GM23338 (cell line): ENCODE measurements around the gene DNAJC11. TPM values are rescaled to one million over a fixed set of nuclear protein-coding genes. Genes with fewer than 3 reads are reported as not detected.

Experiments
- ATAC-seq: fragments of 200-7000 bp; cut with Tn5 transposase; 3 replicates; pipeline ENCODE4 v1.9.1; 2020
- DNase-seq: peaks from one replicate; pipeline ENCODE4 v3.0.0-alpha.2; 2015; ENCODE audit warnings: low spot score
- H2AFZ ChIP-seq: fragments of 200-600 bp; sonication (generic); 2 replicates; pipeline ENCODE4 v1.8.0; 2016; ENCODE audit warnings: antibody characterized with exemption, mild to moderate bottlenecking, moderate library complexity
- H3F3A ChIP-seq: fragments of 200-600 bp; sonication (generic); replicated peaks from 2 replicates; pipeline ENCODE4 v1.8.0; 2017; ENCODE audit warnings: antibody characterized with exemption, mixed run types, low read depth
- H3K27ac ChIP-seq: fragments of 200-600 bp; sonication (generic); 2 replicates; pipeline ENCODE4 v1.6.1; 2016; ENCODE audit warnings: low read depth
- H3K27me3 ChIP-seq: fragments of 200-600 bp; sonication (generic); 2 replicates; pipeline ENCODE4 v1.8.0; 2016; ENCODE audit warnings: mild to moderate bottlenecking, mixed run types, moderate library complexity; ENCODE audit not compliant: insufficient read depth
- H3K36me3 ChIP-seq: fragments of 200-600 bp; sonication (generic); 2 replicates; pipeline ENCODE4 v1.8.0; 2016; ENCODE audit warnings: mild to moderate bottlenecking; ENCODE audit not compliant: insufficient read depth
- H3K4me1 ChIP-seq: fragments of 200-600 bp; sonication (generic); 2 replicates; pipeline ENCODE4 v1.8.0; 2016; ENCODE audit warnings: mild to moderate bottlenecking, moderate library complexity; ENCODE audit not compliant: insufficient read depth
- H3K4me2 ChIP-seq: fragments of 200-600 bp; sonication (generic); 2 replicates; pipeline ENCODE4 v1.7.1; 2017; ENCODE audit warnings: mixed run types
- H3K4me3 ChIP-seq: fragments of 200-600 bp; sonication (generic); 2 replicates; pipeline ENCODE4 v1.6.1; 2016; ENCODE audit warnings: mixed run types
- H3K79me2 ChIP-seq: fragments of 200-600 bp; sonication (generic); replicated peaks from 2 replicates; pipeline ENCODE4 v1.8.0; 2017; ENCODE audit warnings: mild to moderate bottlenecking; ENCODE audit not compliant: insufficient read depth
- H3K9me2 ChIP-seq: fragments of 200-600 bp; sonication (generic); 2 replicates; pipeline ENCODE4 v1.8.0; 2017; ENCODE audit not compliant: insufficient read depth
- H4K20me1 ChIP-seq: fragments of 200-600 bp; sonication (generic); replicated peaks from 2 replicates; pipeline ENCODE4 v1.8.0; 2017; ENCODE audit warnings: mild to moderate bottlenecking; ENCODE audit not compliant: insufficient read depth
- H3K27ac Mint-ChIP-seq: 2 replicates; pipeline ENCODE4 v1.8.0; 2020; ENCODE audit warnings: inconsistent platforms, mild to moderate bottlenecking, moderate library complexity, mixed read lengths
- H3K27me3 Mint-ChIP-seq: 3 replicates; pipeline ENCODE4 v1.8.0; 2022; ENCODE audit warnings: low read depth, mild to moderate bottlenecking, moderate library complexity, mixed read lengths, inconsistent platforms; ENCODE audit not compliant: insufficient read depth, poor library complexity
- H3K36me3 Mint-ChIP-seq: 3 replicates; pipeline ENCODE4 v1.8.0; 2021; ENCODE audit warnings: low read depth, mild to moderate bottlenecking, inconsistent platforms, moderate library complexity, mixed read lengths
- H3K4me1 Mint-ChIP-seq: 3 replicates; pipeline ENCODE4 v1.8.0; 2020; ENCODE audit warnings: mild to moderate bottlenecking, inconsistent platforms, mixed read lengths
- H3K4me3 Mint-ChIP-seq: 3 replicates; pipeline ENCODE4 v1.8.0; 2021; ENCODE audit warnings: moderate library complexity, mild to moderate bottlenecking, inconsistent platforms, mixed read lengths
- H3K9me3 Mint-ChIP-seq: 3 replicates; pipeline ENCODE4 v1.8.0; 2020; ENCODE audit warnings: moderate library complexity, mild to moderate bottlenecking, inconsistent platforms, mixed read lengths
- CREB1 ChIP-seq: fragments of 250-450 bp; sonication (Bioruptor Pico); IDR thresholded peaks from 2 replicates; pipeline ENCODE4 v1.5.0; 2020; ENCODE audit warnings: low read depth, mild to moderate bottlenecking, moderate library complexity
- EZH2 ChIP-seq: fragments of 200-600 bp; sonication (generic); IDR thresholded peaks from one replicate; pipeline ENCODE4 v1.8.0; 2017; ENCODE audit warnings: antibody characterized with exemption, mild to moderate bottlenecking, low read depth; ENCODE audit not compliant: unreplicated experiment
- EZH2phosphoT487 ChIP-seq: fragments of 200-600 bp; sonication (generic); IDR thresholded peaks from one replicate; pipeline ENCODE4 v1.8.1; 2018; ENCODE audit warnings: antibody characterized with exemption; ENCODE audit not compliant: unreplicated experiment
- JUNB ChIP-seq: IDR thresholded peaks from one replicate; pipeline ENCODE4 v1.6.1; 2016; ENCODE audit warnings: antibody characterized with exemption; ENCODE audit not compliant: unreplicated experiment
- NANOG ChIP-seq: IDR thresholded peaks from 2 replicates; pipeline ENCODE4 v1.6.1; 2016; ENCODE audit warnings: antibody characterized with exemption, borderline replicate concordance
- POLR2AphosphoS5 ChIP-seq: IDR thresholded peaks from 2 replicates; pipeline ENCODE4 v1.6.1; 2016; ENCODE audit warnings: antibody characterized with exemption, low read depth
- STAT1 ChIP-seq: IDR thresholded peaks from one replicate; pipeline ENCODE4 v1.6.1; 2016; ENCODE audit warnings: antibody characterized with exemption; ENCODE audit not compliant: unreplicated experiment
- ZNF114 ChIP-seq: fragments of 250-450 bp; sonication (Bioruptor Pico); IDR thresholded peaks from 2 replicates; pipeline ENCODE4 v1.5.0; 2020; ENCODE audit warnings: mild to moderate bottlenecking, moderate library complexity
- ZNF331 ChIP-seq: fragments of 250-450 bp; sonication (Bioruptor Pico); IDR thresholded peaks from 2 replicates; pipeline ENCODE4 v1.5.0; 2020; ENCODE audit warnings: low read depth, mild to moderate bottlenecking, moderate library complexity
- polyA plus RNA-seq: library from polyadenylated mRNA; unstranded; fragments of >200 nt; fragmentation: Nextera tagmentation; extraction: Ambion mirVana; gene quantifications from 2 replicates; pipeline ENCODE4 v1.2.1, GENCODE V29; 2016
- total RNA-seq: library from RNA; depleted of rRNA; stranded (reverse); fragments of >200 nt; shearing (Covaris generic); gene quantifications from 2 replicates; pipeline ENCODE4 v1.2.3, GENCODE V29; 2014
- TF ChIP-seq, protein P1 (sequence below), 2 experiments: fragments of 200-600 bp in 1 of 2; sonication (generic) in 1 of 2; conservative IDR thresholded peaks; 2 replicates each; pipeline versions ENCODE4 v1.5.1 to v1.6.1; 2016 to 2017; ENCODE audit warnings: antibody characterized with exemption in 2 of 2, low read depth in 2 of 2, mild to moderate bottlenecking in 2 of 2, moderate library complexity in 1 of 2
- TF ChIP-seq, protein P2 (sequence below): fragments of 250-450 bp; sonication (Bioruptor Pico); IDR thresholded peaks from 2 replicates; pipeline ENCODE4 v1.5.0; 2020; ENCODE audit warnings: mild to moderate bottlenecking, moderate library complexity
- TF ChIP-seq, protein P3 (sequence below): IDR thresholded peaks from 2 replicates; pipeline ENCODE4 v1.6.1; 2016; ENCODE audit warnings: antibody characterized with exemption
- TF ChIP-seq, protein P4 (sequence below): IDR thresholded peaks from one replicate; pipeline ENCODE4 v1.6.1; 2018; ENCODE audit warnings: antibody characterized with exemption; ENCODE audit not compliant: unreplicated experiment

Gene DNAJC11
- total and polyA plus RNA-seq, 2 experiments from 2014 or later = 48.4 to 67.2 TPM

DNA sequence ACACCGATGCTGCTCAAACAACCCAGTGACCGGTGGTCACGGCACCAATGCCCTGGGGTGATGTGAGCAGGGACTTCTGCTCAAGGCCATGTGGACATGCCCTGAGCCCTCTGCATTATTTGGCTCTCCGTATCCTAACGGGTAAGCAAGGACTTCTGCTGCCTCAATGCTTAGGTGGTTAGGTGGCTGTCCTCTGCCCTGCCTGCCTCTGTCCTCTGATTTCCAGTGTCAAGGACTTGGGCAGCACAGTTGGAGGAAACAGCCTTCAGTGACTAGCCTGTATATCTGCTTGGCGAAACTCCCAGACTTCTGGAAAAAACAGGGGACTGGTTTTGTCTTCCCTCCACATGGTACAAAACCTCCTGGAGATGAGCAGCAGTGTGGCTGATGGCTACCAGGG is 34.5 kb downstream of the DNAJC11 start:
- H3K4me3 Mint-ChIP-seq = no peak overlapping the region
- ATAC-seq = no peak

More for the DNA sequence above, 34.5 kb downstream of the DNAJC11 start:
- Histone ChIP-seq H3K27ac (no peak overlapping the region), H3K4me2 (no peak overlapping the region), H3K79me2 (peaks cover 22% of the 10 kb centered on the region), H4K20me1 (peaks cover 21% of the 10 kb centered on the region), H3F3A (no peaks in the 10 kb centered on the region), H3K9me2 (no peaks in the 10 kb centered on the region), H3K4me3 (no peak overlapping the region), H3K4me1 (no peaks in the 10 kb centered on the region), H3K36me3 (peaks cover 18% of the 10 kb centered on the region), H2AFZ (no peak overlapping the region), H3K27me3 (no peaks in the 10 kb centered on the region)
- H3K36me3 Mint-ChIP-seq = peaks cover 79% of the 10 kb centered on the region
- DNase-seq = no peak
- H3K9me3 Mint-ChIP-seq = no peaks in the 10 kb centered on the region
- H3K4me1 Mint-ChIP-seq = no peaks in the 10 kb centered on the region
- peaks cover 11% of the 10 kb centered on the region for H3K27me3 Mint-ChIP-seq
- TF ChIP-seq, protein P1, sequence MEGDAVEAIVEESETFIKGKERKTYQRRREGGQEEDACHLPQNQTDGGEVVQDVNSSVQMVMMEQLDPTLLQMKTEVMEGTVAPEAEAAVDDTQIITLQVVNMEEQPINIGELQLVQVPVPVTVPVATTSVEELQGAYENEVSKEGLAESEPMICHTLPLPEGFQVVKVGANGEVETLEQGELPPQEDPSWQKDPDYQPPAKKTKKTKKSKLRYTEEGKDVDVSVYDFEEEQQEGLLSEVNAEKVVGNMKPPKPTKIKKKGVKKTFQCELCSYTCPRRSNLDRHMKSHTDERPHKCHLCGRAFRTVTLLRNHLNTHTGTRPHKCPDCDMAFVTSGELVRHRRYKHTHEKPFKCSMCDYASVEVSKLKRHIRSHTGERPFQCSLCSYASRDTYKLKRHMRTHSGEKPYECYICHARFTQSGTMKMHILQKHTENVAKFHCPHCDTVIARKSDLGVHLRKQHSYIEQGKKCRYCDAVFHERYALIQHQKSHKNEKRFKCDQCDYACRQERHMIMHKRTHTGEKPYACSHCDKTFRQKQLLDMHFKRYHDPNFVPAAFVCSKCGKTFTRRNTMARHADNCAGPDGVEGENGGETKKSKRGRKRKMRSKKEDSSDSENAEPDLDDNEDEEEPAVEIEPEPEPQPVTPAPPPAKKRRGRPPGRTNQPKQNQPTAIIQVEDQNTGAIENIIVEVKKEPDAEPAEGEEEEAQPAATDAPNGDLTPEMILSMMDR (conservative IDR thresholded peaks at IDR 0.05; ENCODE audit: low read depth in 2 of 2) = no peak
- TF ChIP-seq, protein P2, sequence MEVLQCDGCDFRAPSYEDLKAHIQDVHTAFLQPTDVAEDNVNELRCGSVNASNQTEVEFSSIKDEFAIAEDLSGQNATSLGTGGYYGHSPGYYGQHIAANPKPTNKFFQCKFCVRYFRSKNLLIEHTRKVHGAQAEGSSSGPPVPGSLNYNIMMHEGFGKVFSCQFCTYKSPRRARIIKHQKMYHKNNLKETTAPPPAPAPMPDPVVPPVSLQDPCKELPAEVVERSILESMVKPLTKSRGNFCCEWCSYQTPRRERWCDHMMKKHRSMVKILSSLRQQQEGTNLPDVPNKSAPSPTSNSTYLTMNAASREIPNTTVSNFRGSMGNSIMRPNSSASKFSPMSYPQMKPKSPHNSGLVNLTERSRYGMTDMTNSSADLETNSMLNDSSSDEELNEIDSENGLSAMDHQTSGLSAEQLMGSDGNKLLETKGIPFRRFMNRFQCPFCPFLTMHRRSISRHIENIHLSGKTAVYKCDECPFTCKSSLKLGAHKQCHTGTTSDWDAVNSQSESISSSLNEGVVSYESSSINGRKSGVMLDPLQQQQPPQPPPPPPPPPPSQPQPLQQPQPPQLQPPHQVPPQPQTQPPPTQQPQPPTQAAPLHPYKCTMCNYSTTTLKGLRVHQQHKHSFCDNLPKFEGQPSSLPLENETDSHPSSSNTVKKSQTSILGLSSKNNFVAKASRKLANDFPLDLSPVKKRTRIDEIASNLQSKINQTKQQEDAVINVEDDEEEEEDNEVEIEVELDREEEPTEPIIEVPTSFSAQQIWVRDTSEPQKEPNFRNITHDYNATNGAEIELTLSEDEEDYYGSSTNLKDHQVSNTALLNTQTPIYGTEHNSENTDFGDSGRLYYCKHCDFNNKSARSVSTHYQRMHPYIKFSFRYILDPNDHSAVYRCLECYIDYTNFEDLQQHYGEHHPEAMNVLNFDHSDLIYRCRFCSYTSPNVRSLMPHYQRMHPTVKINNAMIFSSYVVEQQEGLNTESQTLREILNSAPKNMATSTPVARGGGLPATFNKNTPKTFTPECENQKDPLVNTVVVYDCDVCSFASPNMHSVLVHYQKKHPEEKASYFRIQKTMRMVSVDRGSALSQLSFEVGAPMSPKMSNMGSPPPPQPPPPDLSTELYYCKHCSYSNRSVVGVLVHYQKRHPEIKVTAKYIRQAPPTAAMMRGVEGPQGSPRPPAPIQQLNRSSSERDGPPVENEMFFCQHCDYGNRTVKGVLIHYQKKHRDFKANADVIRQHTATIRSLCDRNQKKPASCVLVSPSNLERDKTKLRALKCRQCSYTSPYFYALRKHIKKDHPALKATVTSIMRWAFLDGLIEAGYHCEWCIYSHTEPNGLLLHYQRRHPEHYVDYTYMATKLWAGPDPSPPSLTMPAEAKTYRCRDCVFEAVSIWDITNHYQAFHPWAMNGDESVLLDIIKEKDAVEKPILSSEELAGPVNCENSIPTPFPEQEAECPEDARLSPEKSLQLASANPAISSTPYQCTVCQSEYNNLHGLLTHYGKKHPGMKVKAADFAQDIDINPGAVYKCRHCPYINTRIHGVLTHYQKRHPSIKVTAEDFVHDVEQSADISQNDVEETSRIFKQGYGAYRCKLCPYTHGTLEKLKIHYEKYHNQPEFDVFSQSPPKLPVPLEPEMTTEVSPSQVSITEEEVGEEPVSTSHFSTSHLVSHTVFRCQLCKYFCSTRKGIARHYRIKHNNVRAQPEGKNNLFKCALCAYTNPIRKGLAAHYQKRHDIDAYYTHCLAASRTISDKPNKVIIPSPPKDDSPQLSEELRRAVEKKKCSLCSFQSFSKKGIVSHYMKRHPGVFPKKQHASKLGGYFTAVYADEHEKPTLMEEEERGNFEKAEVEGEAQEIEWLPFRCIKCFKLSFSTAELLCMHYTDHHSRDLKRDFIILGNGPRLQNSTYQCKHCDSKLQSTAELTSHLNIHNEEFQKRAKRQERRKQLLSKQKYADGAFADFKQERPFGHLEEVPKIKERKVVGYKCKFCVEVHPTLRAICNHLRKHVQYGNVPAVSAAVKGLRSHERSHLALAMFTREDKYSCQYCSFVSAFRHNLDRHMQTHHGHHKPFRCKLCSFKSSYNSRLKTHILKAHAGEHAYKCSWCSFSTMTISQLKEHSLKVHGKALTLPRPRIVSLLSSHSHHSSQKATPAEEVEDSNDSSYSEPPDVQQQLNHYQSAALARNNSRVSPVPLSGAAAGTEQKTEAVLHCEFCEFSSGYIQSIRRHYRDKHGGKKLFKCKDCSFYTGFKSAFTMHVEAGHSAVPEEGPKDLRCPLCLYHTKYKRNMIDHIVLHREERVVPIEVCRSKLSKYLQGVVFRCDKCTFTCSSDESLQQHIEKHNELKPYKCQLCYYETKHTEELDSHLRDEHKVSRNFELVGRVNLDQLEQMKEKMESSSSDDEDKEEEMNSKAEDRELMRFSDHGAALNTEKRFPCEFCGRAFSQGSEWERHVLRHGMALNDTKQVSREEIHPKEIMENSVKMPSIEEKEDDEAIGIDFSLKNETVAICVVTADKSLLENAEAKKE (CRISPR knock-in tag) = no peak
- TF ChIP-seq, protein P3, sequence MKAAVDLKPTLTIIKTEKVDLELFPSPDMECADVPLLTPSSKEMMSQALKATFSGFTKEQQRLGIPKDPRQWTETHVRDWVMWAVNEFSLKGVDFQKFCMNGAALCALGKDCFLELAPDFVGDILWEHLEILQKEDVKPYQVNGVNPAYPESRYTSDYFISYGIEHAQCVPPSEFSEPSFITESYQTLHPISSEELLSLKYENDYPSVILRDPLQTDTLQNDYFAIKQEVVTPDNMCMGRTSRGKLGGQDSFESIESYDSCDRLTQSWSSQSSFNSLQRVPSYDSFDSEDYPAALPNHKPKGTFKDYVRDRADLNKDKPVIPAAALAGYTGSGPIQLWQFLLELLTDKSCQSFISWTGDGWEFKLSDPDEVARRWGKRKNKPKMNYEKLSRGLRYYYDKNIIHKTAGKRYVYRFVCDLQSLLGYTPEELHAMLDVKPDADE = no peak
- TF ChIP-seq, protein P4, sequence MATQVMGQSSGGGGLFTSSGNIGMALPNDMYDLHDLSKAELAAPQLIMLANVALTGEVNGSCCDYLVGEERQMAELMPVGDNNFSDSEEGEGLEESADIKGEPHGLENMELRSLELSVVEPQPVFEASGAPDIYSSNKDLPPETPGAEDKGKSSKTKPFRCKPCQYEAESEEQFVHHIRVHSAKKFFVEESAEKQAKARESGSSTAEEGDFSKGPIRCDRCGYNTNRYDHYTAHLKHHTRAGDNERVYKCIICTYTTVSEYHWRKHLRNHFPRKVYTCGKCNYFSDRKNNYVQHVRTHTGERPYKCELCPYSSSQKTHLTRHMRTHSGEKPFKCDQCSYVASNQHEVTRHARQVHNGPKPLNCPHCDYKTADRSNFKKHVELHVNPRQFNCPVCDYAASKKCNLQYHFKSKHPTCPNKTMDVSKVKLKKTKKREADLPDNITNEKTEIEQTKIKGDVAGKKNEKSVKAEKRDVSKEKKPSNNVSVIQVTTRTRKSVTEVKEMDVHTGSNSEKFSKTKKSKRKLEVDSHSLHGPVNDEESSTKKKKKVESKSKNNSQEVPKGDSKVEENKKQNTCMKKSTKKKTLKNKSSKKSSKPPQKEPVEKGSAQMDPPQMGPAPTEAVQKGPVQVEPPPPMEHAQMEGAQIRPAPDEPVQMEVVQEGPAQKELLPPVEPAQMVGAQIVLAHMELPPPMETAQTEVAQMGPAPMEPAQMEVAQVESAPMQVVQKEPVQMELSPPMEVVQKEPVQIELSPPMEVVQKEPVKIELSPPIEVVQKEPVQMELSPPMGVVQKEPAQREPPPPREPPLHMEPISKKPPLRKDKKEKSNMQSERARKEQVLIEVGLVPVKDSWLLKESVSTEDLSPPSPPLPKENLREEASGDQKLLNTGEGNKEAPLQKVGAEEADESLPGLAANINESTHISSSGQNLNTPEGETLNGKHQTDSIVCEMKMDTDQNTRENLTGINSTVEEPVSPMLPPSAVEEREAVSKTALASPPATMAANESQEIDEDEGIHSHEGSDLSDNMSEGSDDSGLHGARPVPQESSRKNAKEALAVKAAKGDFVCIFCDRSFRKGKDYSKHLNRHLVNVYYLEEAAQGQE = no peak
- TF ChIP-seq STAT1 (no peak), ZNF331 (no peak), POLR2AphosphoS5 (no peak), JUNB (no peak), NANOG (no peak), EZH2 (no peak), CREB1 (CRISPR knock-in tag) (no peak), EZH2phosphoT487 (no peak), ZNF114 (no peak)
- H3K27ac Mint-ChIP-seq = no peak overlapping the region
